Peyer's patch (tissue), 4 donors: ENCODE data around the gene PLEKHS1.

Experiments used
- POLR2A ChIP-seq, 2 donors: fragments of 450-650 bp; IDR thresholded peaks; one replicate each; pipeline ENCODE4 v1.5.1; 2017; ENCODE audit warnings: antibody characterized with exemption in 2 of 2, mild to moderate bottlenecking in 2 of 2, moderate library complexity in 2 of 2
- TF ChIP-seq, protein P1 (sequence below), 6 experiments: fragments of 450-650 bp in 4 of 6; fragments of 200-600 bp in 2 of 6; sonication (generic) in 1 of 6; IDR thresholded peaks; one replicate each; pipeline ENCODE4 v1.5.1; 2017 to 2019; ENCODE audit warnings: antibody characterized with exemption in 6 of 6, mild to moderate bottlenecking in 3 of 6, moderate library complexity in 1 of 6

- TF ChIP-seq, protein P1, sequence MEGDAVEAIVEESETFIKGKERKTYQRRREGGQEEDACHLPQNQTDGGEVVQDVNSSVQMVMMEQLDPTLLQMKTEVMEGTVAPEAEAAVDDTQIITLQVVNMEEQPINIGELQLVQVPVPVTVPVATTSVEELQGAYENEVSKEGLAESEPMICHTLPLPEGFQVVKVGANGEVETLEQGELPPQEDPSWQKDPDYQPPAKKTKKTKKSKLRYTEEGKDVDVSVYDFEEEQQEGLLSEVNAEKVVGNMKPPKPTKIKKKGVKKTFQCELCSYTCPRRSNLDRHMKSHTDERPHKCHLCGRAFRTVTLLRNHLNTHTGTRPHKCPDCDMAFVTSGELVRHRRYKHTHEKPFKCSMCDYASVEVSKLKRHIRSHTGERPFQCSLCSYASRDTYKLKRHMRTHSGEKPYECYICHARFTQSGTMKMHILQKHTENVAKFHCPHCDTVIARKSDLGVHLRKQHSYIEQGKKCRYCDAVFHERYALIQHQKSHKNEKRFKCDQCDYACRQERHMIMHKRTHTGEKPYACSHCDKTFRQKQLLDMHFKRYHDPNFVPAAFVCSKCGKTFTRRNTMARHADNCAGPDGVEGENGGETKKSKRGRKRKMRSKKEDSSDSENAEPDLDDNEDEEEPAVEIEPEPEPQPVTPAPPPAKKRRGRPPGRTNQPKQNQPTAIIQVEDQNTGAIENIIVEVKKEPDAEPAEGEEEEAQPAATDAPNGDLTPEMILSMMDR (IDR thresholded peaks at IDR 0.05): no peak
- no peak for TF ChIP-seq POLR2A (IDR thresholded peaks at IDR 0.05)
Measured at GRCh38 chr10:113705344-113705652, 46.2 kb upstream of the PLEKHS1 start.
